Measurements from ENCODE around the gene NPHP1.

The NPHP1 gene

DNA sequence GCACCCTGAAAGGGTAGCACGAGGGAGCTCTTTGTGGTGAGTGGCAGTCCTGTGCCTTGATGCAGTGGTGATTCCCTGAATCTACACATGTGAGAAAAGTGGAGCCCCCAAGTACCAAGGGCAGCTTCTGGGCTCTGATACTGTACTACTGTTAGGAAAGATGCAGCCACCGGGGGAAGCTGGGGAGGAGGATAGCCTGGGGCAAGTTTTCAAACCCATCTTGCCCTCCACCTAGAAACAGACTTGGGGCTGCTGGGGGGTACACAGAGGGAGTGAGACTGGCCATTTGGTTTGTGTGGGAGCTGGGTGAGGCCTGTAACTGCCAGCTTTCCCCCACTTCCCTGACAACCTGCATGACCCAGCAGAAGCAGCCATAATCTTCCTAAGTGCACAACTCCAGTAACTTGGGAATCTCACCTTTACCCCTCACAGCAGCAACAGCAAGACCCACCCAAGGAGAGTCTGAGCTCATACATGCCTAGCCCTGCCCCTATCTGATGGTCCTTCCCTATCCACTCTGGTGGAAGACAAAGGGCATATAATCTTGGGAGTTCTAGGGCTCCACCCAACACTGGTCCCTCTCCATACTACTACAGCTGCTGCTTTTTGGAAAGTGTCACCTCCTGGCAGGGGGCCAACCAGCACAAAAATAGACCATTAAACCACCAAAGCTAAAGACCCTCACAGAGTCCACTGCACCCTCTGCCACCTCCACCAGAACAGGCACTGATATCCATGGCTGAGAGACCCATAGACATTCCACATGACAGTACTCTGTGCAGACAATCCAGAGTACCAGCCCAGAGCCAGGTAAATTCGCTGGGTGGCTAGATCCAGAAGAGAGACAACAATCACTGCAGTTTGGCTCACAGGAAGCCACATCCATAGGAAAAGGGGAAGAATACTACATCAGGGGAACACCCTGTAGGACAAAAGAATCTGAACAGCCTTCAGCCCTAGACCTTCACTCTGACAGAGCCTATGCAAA, 97.4 kb downstream of the NPHP1 start:
- Histone ChIP-seq H3K27ac (ENCODE audit: low read depth, low read length) (no peak overlapping the region), H4K20me1 (ENCODE audit: low read depth, low read length) (no peaks in the 10 kb centered on the region), H3K4me3 (ENCODE audit: insufficient read depth, low read length, poor library complexity, severe bottlenecking) (no peak overlapping the region), H3K36me3 (ENCODE audit: low read length) (no peaks in the 10 kb centered on the region), H3F3A (ENCODE audit: insufficient read depth) (no peaks in the 10 kb centered on the region), H3K27me3 (ENCODE audit: low read length) (no peaks in the 10 kb centered on the region), H3K9me2 (replicated peaks; ENCODE audit: insufficient read depth, low read length) (no peaks in the 10 kb centered on the region), H3K4me2 (ENCODE audit: low read depth, low read length, poor library complexity, severe bottlenecking) (no peak overlapping the region), H3K9ac (ENCODE audit: low read length) (no peak overlapping the region), H3K79me2 (ENCODE audit: insufficient read depth, low read length) (no peaks in the 10 kb centered on the region), H2AFZ (ENCODE audit: low read depth, low read length, severe bottlenecking) (no peak overlapping the region), H3K9me3 (ENCODE audit: insufficient read depth, low read length) (no peaks in the 10 kb centered on the region)
- TF ChIP-seq EZH2phosphoT487 (conservative IDR thresholded peaks at IDR 0.05; ENCODE audit: low read length) (no peak), CTCF (IDR thresholded peaks at IDR 0.05; ENCODE audit: insufficient read depth, low read length, poor library complexity, severe bottlenecking) (no peak)

DNA sequence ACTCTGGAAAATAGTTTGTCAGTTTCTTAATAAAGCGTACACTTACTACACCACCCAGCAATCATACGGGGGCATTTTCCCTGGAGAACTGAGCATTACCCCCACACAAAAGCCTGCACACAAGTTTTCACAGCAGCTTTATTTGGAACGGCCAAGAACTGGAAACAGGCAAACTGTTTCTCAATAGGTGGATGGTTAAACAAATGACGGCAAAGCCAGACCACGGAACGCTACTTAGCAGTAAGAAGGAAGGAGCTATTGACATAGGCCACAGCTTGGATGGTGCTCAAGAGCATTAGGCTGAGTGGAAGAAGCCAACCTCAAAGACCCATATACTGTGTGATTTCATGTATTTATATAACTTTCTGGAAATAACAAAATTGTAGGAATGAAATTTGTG, 98.2 kb downstream of the NPHP1 start:
- Histone ChIP-seq H3K9ac (ENCODE audit: low read length) (no peak overlapping the region), H3K36me3 (ENCODE audit: low read length) (no peaks in the 10 kb centered on the region), H3K4me2 (ENCODE audit: low read depth, low read length, poor library complexity, severe bottlenecking) (no peak overlapping the region), H4K20me1 (ENCODE audit: low read depth, low read length) (no peaks in the 10 kb centered on the region), H3K9me2 (replicated peaks; ENCODE audit: insufficient read depth, low read length) (no peaks in the 10 kb centered on the region), H3K79me2 (ENCODE audit: insufficient read depth, low read length) (no peaks in the 10 kb centered on the region), H3F3A (ENCODE audit: insufficient read depth) (no peaks in the 10 kb centered on the region), H3K27me3 (ENCODE audit: low read length) (no peaks in the 10 kb centered on the region), H3K9me3 (ENCODE audit: insufficient read depth, low read length) (no peaks in the 10 kb centered on the region), H2AFZ (ENCODE audit: low read depth, low read length, severe bottlenecking) (no peak overlapping the region), H3K27ac (ENCODE audit: low read depth, low read length) (no peak overlapping the region), H3K4me3 (ENCODE audit: insufficient read depth, low read length, poor library complexity, severe bottlenecking) (no peak overlapping the region)
- TF ChIP-seq CTCF (IDR thresholded peaks at IDR 0.05; ENCODE audit: insufficient read depth, low read length, poor library complexity, severe bottlenecking): no peak
- TF ChIP-seq EZH2phosphoT487 (conservative IDR thresholded peaks at IDR 0.05; ENCODE audit: low read length): no peak

DNA sequence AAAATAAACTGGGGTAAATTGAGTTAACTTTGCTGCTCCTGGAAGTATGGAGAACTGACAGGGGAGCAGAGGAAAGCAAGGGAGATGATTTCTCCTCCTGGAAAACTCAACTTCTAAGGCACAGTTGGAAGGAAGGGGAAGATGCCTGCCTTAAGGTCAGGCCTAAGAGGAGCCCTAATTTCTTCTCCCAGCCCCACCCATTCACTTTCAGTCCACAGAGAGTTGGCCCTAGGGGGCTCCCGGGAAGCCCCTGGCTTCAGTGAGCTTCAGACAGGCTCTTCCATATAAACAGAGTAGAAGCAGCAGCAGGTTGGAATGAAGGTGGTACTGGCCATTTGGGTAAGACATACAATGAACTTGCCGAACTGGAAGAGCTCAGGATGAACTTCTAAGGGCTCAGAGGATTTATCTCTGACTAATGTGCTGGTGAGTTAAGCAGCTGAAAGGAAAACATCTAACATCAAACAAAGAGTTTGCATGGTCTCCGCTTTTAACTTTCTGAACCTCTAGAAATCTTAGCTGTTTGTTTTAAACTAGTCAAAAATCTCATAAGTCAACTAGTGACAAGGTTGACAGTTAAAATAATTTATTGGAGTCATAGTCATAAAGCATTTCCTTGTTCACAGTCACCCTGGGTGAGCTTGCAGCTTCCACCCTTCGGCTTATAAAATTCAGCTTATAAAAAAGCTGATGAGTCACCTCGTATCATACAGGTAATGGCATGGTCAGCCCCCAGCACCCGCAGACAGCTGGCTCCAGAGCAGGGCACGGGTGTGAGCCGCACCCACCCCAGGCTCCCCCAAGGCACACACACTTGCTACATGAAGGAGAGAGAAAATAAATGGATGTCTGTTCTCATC, 99.0 kb downstream of the NPHP1 start:
- Histone ChIP-seq H3K9me3 (ENCODE audit: insufficient read depth, low read length) (no peaks in the 10 kb centered on the region), H3K4me2 (ENCODE audit: low read depth, low read length, poor library complexity, severe bottlenecking) (no peak overlapping the region), H2AFZ (ENCODE audit: low read depth, low read length, severe bottlenecking) (no peak overlapping the region), H3K4me3 (ENCODE audit: insufficient read depth, low read length, poor library complexity, severe bottlenecking) (no peak overlapping the region), H3K27me3 (ENCODE audit: low read length) (no peaks in the 10 kb centered on the region), H3K27ac (ENCODE audit: low read depth, low read length) (no peak overlapping the region), H3K9me2 (replicated peaks; ENCODE audit: insufficient read depth, low read length) (no peaks in the 10 kb centered on the region), H3K36me3 (ENCODE audit: low read length) (no peaks in the 10 kb centered on the region), H3F3A (ENCODE audit: insufficient read depth) (no peaks in the 10 kb centered on the region), H3K79me2 (ENCODE audit: insufficient read depth, low read length) (no peaks in the 10 kb centered on the region), H3K9ac (ENCODE audit: low read length) (no peak overlapping the region), H4K20me1 (ENCODE audit: low read depth, low read length) (no peaks in the 10 kb centered on the region)
- TF ChIP-seq CTCF (IDR thresholded peaks at IDR 0.05; ENCODE audit: insufficient read depth, low read length, poor library complexity, severe bottlenecking) (no peak), EZH2phosphoT487 (conservative IDR thresholded peaks at IDR 0.05; ENCODE audit: low read length) (no peak)
